ENCODE measurements around the gene SAP30BP.
A peak's percentile ranks its signal among the peaks of the same experiment; 100 is the strongest.

Gene SAP30BP

DNA sequence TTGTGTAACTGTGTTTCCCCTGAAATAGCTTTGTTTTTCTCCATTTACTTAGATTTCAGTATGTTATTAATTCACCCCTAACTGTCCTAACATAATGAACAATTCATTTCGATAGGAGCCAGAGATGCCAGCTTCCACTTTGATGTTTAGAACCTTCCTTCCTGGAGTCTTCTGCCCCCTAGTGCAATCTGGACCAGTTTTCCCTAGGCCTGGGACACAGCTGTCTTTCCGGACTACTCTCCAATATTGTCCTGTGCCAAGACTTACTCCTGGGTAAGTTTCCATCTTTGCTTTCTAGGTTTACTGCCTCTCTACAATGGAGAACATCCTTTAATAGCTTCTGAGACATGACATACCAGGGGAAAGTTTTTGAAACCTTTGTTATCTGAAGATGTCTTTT is 13.0 kb upstream of the SAP30BP start:
- DNase-seq (ENCODE audit: low read depth) = no peak
- no peak overlapping the region for H3K4me3 ChIP-seq (ENCODE audit: low read depth, low read length)
- TF ChIP-seq, protein P1, sequence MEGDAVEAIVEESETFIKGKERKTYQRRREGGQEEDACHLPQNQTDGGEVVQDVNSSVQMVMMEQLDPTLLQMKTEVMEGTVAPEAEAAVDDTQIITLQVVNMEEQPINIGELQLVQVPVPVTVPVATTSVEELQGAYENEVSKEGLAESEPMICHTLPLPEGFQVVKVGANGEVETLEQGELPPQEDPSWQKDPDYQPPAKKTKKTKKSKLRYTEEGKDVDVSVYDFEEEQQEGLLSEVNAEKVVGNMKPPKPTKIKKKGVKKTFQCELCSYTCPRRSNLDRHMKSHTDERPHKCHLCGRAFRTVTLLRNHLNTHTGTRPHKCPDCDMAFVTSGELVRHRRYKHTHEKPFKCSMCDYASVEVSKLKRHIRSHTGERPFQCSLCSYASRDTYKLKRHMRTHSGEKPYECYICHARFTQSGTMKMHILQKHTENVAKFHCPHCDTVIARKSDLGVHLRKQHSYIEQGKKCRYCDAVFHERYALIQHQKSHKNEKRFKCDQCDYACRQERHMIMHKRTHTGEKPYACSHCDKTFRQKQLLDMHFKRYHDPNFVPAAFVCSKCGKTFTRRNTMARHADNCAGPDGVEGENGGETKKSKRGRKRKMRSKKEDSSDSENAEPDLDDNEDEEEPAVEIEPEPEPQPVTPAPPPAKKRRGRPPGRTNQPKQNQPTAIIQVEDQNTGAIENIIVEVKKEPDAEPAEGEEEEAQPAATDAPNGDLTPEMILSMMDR (IDR thresholded peaks at IDR 0.05; ENCODE audit: low read depth, low read length) = no peak
- no peak for TF ChIP-seq POLR2A (IDR thresholded peaks at IDR 0.05; ENCODE audit: extremely low read depth, insufficient read length)

DNA sequence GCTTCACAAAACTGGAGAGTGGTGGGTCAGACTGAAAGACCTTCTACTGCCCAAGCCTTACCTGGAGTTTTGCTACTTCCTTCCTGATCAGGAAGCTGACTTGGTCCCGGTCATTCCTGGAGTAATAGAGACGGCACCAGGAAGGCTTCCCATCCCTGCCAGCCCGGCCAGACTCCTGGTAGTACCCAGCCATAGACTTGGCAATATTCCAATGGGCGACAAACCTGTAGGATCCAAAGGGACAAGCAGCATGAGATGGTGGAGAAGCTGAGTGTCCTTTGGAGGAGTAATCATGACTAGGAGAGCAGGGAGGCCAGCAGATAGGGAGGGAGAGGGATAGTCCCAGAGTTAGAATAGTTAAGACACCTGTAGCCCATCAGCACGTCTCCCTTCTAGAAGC is 8.9 kb upstream of the SAP30BP start:
- H3K4me3 ChIP-seq (ENCODE audit: low read depth, low read length) = no peak overlapping the region
- no peak for DNase-seq (ENCODE audit: low read depth)
- TF ChIP-seq, protein P2, sequence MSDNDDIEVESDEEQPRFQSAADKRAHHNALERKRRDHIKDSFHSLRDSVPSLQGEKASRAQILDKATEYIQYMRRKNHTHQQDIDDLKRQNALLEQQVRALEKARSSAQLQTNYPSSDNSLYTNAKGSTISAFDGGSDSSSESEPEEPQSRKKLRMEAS (IDR thresholded peaks at IDR 0.05; ENCODE audit: low read depth, low read length) = no peak
- TF ChIP-seq, protein P1 (IDR thresholded peaks at IDR 0.05; ENCODE audit: low read depth, low read length) = no peak
- TF ChIP-seq POLR2A (IDR thresholded peaks at IDR 0.05; ENCODE audit: extremely low read depth, insufficient read length) = no peak
- TF ChIP-seq MYC (IDR thresholded peaks at IDR 0.05; ENCODE audit: low read depth, low read length) = no peak

DNA sequence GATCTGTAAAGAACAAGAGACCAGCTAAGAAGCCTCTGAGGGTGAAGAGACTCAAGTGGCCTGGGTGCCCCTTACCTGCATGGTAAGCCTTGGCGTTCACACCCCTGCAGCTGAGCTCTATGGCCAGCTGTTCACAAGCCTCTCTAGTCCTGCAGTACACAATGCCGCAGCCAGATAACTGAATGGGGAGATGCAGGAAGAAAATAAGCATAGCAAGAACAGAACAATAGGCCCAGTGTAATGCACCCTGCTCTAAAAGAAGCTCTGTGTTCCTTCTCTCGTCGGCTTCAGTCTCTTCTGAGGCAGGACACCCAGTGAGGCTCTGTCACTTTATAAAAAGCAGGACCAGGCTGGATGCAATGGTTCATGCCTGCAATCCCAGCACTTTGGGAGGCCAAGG is 5.6 kb upstream of the SAP30BP start:
- TF ChIP-seq, protein P2 (IDR thresholded peaks at IDR 0.05; ENCODE audit: low read depth, low read length) = no peak
- no peak for TF ChIP-seq POLR2A (IDR thresholded peaks at IDR 0.05; ENCODE audit: extremely low read depth, insufficient read length)
- TF ChIP-seq, protein P1 (IDR thresholded peaks at IDR 0.05; ENCODE audit: low read depth, low read length) = no peak
- no peak for TF ChIP-seq MYC (IDR thresholded peaks at IDR 0.05; ENCODE audit: low read depth, low read length)
- DNase-seq (ENCODE audit: low read depth) = no peak
- H3K4me3 ChIP-seq (ENCODE audit: low read depth, low read length) = no peak overlapping the region

DNA sequence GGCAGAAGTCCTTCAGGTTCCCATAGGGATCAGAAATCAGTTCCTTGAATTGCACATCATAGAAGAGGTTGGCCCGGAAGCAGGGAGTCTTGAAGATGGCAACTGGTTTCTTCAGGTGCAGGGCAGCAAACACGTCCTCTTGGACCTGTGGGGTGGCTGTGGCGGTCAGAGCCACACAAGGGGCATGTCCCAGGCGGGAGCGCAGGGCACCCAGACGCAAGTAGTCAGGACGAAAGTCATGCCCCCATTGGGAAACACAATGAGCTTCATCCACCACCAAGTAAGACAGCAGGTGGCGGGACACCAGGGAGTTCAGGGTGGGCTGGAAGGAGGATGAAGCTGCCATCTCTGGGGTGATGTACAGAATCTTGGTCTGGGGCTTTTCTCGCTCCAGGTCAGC is 4.6 kb upstream of the SAP30BP start:
- no peak overlapping the region for H3K4me3 ChIP-seq (ENCODE audit: low read depth, low read length)
- TF ChIP-seq, protein P1 (IDR thresholded peaks at IDR 0.05; ENCODE audit: low read depth, low read length) = no peak
- no peak for TF ChIP-seq MYC (IDR thresholded peaks at IDR 0.05; ENCODE audit: low read depth, low read length)
- TF ChIP-seq, protein P2 (IDR thresholded peaks at IDR 0.05; ENCODE audit: low read depth, low read length) = no peak
- TF ChIP-seq POLR2A (IDR thresholded peaks at IDR 0.05; ENCODE audit: extremely low read depth, insufficient read length) = no peak
- DNase-seq (ENCODE audit: low read depth) = no peak

DNA sequence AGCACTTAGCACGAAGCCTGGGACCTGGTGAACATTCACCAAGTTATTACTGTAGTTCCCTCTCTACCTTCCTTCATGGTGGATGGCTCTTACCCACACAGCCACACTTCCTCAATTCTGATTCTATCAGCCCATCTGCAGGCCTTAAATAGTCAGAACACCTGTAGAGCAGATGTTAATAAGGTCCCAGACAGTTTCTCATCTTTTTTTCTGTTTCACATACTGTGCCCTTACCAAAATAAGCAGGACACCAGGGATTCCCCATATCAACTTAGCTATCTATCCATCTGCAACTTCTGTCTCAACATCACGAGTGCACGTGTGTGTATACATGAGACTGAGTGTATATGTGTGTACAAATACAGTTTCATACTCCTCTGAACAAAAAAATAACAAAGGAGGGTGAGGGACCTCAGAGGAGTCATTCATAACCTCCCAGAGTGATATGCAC is 3.0 kb upstream of the SAP30BP start:
- no peak overlapping the region for H3K4me3 ChIP-seq (ENCODE audit: low read depth, low read length)
- TF ChIP-seq MYC (IDR thresholded peaks at IDR 0.05; ENCODE audit: low read depth, low read length) (no peak), POLR2A (IDR thresholded peaks at IDR 0.05; ENCODE audit: extremely low read depth, insufficient read length) (no peak)
- TF ChIP-seq, protein P1 (IDR thresholded peaks at IDR 0.05; ENCODE audit: low read depth, low read length) = no peak
- TF ChIP-seq, protein P2 (IDR thresholded peaks at IDR 0.05; ENCODE audit: low read depth, low read length) = no peak
- no peak for DNase-seq (ENCODE audit: low read depth)

DNA sequence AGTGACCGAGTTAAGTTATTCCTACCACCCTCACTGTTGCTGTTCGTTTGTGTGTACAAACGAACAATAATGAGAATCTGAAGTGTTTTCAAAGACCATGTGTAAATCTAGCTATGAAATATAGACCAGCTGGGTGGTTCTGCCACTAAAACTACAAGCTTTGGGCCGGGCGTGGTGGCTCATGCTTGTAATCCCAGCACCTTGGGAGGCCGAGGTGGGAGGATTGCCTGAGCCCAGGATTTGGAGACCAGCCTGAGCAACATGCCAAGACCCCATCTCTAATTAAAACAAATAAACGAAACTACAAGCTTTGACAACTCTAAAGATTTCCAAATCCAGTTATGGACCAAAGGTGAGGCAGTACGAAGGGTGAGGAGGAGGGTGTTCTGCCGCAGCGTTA is 1.2 kb upstream of the SAP30BP start:
- peak overlapping the region; percentile 100 for H3K4me3 ChIP-seq (ENCODE audit: low read depth, low read length)
- DNase-seq (ENCODE audit: low read depth) = no peak
- TF ChIP-seq, protein P1 (IDR thresholded peaks at IDR 0.05; ENCODE audit: low read depth, low read length) = no peak
- no peak for TF ChIP-seq POLR2A (IDR thresholded peaks at IDR 0.05; ENCODE audit: extremely low read depth, insufficient read length)
- no peak for TF ChIP-seq MYC (IDR thresholded peaks at IDR 0.05; ENCODE audit: low read depth, low read length)

Data from NB4 (cell line).